CD4-positive, alpha-beta T cell treated with Interleukin-4 for 4 hours (primary cell): ENCODE measurements around the gene RNF182.
"Not testable (repeated sequence)": the region's sequence is repeated elsewhere in the genome, so short reads cannot be mapped to it uniquely, and the experiment has no call there.

Source experiments
- DNase-seq: peaks from one replicate; pipeline ENCODE4 v3.0.0-alpha.2; 2020

The RNF182 gene, protein sequence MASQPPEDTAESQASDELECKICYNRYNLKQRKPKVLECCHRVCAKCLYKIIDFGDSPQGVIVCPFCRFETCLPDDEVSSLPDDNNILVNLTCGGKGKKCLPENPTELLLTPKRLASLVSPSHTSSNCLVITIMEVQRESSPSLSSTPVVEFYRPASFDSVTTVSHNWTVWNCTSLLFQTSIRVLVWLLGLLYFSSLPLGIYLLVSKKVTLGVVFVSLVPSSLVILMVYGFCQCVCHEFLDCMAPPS

DNA sequence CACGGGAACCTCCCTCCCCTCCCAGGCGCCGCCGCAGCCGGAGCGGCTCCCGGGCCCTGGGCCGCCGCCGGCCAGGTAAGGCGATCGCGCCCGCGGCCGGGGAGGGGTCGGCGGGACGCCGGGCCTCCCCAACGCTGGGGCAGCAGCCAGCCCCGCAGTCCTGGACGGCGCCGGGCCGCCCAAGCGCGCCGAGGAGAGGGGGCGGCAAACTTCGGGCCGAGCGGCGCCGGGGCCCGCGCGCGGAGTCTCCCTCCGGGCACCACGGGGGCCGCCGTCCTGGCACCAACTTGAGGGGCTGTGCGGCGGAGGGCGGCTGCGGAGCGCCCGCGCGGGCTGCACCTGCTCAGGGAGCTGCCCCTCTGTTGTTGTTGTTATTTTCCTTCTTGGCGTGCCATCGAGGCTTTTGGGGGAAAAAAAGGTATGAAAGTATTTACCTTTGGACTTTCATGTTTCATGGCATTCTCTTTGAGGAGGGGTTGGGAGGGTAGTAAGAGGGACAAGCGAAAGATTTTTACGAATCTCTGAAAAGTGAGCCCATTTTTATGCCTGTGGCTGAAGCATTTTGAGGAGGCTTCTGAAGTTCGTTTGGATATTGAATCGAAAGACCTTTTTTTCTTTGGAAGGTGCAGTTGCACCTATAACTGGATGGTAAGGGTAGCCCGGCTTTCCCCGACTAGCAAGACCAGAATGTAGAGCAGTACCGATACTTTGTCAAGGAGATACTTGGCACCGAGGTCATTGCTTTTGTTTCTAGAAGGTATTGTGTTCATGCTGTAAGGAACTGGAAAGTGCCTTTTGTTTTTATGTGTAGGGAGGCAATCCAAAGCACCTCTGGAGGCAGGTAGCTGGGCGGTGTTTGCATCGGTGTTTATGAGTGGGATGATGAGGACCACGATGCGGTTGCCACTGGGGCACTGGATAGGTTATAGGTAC lies at the start of gene RNF182:
Gene RNF182, plus strand, starts transcription at position 4 of the 933 bp plus-strand sequence. CDS start 52,168 bp downstream, outside the sequence.
- DNase-seq, result no peak

DNA sequence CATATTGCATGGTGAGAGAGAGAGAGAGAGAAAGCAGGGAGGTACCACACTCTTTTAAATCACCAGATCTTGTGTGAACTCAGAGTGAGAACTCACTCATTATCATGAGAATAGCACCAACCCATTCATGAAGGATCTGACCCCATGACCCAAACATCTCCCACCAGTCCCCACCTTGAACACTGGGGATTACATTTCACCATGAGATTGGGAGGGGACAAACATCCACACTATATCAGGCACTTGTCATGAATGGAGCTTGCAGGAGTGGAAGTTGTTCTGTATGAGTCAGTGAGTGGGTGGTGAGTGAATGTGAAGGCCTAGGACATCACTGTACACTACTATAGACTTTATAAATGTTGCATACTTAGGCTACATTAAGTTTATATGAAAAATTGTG lies 47.7 kb upstream of the RNF182 start:
- DNase-seq, result no peak

DNA sequence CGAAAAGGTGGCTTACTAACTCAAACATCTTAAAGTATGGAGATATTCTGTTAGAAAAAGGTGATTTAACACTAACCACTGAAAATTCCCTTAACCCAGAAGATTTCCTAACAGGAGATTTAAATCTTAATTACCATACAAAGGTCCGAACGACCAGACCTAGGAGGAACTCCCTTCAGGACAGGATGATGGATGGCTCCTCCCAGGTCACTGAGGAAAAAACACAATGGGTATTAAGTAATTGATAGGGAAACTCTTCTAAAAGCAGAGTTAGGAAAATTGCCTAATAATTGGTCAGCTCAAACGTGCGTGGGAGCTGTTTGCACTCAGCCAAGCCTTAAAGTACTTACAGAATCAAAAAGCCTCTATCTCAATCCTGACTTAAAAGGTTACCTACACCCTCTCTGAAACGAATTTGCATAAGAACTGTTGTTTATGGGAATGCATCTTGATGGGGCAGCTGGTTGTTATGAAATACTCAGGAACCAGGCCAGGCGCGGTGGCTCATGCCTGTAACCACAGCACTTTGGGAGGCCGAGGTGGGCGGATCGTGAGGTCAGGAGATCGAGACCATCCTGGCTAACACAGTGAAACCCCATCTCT lies 44.6 kb upstream of the RNF182 start:
- not testable (repeated sequence) for DNase-seq

DNA sequence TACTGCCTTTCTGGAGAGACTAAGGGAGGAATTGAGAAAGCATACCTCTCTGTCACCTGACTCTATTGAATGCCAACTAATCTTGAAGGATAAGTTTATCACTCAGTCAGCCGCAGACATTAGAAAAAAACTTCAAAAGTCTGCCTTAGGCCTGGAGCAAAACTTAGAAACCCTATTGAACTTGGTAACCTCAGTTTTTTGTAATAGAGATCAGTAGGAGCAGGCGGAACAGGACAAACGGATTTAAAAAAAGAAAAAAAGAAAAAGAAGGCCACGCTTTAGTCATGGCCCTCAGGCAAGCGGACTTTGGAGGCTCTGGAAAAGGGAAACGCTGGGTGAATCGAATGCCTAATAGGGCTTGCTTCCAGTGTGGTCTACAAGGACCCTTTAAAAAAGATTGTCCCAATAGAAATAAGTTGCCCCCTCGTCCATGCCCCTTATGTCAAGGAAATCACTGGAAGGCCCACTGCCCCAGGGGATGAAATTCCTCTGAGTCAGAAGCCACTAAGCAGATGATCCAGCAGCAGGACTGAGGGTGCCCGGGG lies 43.1 kb upstream of the RNF182 start:
- DNase-seq, result no peak

DNA sequence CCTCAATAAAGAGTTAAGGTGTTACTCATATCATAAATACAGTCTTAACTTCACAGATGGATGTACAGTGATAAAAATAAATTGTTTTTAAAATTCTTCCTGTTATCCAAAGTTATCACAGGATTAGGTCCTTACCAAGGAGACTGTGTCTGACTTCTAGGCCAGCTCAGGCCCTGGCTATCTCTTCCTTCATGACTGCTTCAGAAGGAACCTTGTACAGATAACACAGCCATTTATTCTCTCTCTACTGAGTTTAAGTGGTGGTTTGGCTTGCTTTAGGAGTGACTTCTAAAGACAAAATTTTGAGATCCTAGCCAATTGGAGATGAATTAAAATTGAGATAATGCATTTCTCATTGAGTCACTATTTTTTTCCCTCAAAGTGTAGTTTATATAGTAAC lies 40.8 kb upstream of the RNF182 start:
- no peak for DNase-seq

DNA sequence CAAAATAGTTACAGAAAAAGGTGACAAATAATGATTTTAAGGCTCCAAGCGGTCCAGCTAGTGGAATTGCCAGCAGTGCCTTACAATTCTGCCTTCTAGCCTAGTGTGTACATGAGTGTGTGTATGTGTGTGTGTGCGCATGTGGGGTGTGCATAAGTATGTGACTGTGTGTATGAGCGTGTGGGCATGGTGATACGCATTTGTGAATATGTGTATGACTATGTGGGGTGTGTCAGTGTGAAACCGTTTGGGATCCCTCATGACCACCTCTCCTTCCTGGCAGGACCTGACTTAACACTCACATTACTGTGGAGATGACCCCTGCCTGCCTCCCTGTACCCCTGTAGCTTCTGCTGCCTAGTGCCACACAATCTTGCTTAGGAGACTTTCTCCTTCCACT lies 40.4 kb upstream of the RNF182 start:
- DNase-seq, result no peak

DNA sequence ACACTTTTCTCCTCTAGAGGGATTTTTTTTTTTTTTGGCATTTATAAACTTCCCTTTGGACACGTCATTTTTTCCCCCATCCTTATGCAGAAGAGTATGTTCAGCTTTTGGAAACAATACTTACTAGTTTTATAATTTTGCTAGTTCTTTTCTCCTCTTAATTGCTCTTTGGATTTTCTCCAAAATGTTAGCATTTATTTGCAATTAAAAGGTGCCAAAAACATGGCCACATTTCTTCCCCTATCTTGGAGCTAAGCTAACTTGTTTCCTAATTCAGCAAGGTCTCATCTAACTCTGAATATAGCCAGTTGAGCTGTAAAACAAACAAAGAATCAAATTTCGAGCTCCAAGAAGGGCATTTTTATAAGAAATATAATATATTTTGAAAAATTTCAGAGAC lies 39.2 kb upstream of the RNF182 start:
- DNase-seq, result no peak

DNA sequence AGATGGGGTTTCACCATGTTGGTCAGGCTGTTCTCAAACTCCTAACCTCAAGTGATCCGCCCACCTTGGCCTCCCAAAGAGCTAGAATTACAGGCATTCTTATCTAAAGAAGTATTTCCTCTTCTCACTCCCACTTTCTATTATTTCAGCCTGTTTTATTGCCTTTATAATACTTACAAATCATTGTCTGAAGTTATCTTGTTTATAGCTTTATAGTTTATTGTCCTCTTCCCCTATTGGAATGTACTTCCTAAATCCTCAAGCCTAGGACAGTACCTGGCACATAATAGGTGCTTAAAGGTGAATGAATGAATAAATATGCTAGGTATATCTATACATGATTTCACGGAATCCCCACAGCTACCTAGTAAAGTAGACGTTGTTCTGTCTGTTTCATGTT lies 37.8 kb upstream of the RNF182 start:
- no peak for DNase-seq

DNA sequence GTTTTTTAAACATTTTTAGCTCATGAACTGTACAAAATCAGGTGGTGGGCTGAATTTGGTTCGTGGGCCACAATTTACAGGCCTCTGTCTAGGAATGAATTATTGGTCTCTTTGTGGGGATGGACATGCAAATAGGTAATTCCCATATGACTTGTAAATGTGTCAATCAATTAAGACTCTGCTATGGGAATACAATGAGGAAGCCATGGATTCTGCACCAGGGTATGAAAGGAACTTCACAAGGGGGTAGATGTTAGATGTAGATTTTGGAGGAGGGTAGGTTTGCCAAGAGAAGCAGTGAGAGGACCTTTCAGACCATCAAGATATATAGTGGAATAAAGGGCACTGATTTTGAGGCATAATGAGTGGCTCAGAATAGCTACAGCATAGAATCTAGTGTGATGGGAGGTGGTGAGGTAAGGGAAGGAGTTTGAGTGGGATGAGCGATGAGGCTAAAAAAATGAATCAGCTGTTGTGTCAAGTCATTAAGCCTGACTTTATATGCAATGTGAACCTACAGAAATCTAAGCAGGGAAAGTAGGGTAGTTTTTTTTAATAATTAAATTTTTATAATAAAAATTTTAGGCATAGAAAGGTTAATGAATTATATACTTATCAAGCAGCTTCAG lies 32.6 kb upstream of the RNF182 start:
- DNase-seq, result no peak

DNA sequence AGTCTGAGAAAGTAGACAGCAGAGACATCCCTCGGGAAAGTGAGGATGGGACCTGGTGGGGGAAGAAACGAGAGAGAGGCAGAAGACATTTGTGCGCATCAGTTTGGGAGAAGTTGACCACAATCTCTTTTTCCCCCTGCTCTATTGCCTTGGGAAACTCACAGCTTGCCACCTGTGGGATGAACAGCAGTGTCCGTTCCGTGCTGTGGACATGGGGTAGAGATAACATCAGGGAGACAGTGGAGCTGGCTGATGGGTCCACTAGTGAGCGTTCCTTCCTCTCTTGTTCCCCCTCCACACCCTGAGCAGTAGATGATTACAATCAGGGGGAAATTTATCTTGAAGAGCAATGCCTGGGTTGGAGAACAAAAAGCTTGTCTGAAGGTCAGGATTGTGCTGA lies 21.8 kb upstream of the RNF182 start:
- DNase-seq, result no peak

DNA sequence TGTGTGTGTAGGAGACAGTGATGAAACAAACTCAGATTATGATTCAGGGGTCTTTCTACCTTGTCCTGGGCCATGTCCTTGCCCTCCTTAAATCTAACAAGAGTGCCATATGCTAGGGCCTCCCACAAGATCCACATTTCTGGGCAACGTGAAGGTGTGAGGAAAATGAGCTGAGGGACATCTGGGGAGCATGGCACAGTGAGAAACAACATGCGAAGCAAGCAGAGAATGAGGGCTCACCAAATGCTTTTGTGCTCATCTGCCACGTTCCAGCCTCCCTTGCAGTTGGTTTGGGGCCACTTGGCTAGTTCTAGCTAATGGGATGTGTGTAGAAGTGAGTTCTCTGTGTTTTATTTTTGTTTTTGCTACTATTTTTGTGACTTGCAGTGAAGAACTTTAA lies 21.4 kb upstream of the RNF182 start:
- no peak for DNase-seq

DNA sequence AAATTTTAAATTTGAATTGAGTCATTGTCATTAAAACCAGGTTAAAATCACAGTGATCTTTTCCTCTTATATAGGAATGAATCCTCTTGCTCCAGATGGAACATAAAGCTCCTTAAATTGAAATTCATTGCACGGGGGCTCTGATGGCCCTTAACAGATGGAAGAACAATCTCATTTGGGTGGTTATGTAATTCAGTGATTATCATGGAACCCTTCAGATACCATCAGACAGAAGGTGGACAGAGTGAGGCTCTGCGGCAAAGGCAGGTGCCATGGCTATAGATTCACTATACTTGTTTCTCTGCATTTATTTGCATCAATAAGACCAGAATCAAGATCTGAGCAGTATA lies 17.8 kb upstream of the RNF182 start:
- DNase-seq, result no peak

DNA sequence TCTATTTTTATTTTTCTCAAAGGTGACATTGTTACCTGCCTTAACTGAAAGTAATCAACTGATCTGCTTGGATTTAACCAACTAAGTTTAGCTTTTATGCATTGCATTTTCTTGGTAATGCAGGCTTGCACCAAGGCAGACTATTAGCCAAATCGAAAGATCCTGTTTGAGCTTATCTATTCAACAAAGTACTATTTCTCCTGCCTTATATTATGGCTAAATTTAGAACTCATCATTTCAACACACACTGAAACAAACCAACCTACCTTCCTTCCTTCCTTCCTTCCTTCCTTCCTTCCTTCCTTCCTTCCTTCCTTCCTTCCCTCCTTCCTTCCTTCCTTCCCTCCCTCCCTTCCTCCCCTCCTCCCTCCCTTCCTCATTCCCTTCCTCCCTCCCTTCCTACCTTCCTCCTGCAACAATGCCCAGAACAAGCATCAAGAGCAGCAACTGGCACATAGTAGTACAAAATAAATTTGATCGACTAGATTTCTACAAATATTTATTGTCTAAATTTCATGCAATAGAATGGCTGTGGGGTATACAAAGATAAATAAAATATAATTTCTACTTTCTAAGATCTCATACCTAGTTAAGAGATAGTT lies 17.0 kb upstream of the RNF182 start:
- DNase-seq, result no peak

DNA sequence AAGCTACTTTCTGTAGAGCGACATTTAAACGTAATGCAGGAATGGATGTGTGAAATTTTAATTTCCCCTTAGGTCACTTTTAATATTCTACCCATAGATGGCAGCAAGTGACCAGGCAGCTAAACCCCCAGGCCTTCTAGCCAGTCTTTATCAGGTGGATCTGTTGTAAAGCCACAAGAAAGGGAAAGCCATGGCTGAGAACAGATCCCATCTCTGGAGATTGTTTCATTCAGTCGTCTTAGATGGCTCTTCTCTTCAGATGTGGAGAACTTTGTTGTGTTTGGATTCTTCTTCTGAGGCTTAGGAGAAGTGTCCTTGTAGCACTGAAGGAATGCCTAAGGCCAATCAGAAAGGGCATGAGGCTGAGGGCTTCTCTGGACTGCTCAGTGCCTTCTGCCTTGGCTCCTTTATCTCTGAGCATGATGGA lies 15.8 kb upstream of the RNF182 start:
- DNase-seq, result peak; percentile 65

DNA sequence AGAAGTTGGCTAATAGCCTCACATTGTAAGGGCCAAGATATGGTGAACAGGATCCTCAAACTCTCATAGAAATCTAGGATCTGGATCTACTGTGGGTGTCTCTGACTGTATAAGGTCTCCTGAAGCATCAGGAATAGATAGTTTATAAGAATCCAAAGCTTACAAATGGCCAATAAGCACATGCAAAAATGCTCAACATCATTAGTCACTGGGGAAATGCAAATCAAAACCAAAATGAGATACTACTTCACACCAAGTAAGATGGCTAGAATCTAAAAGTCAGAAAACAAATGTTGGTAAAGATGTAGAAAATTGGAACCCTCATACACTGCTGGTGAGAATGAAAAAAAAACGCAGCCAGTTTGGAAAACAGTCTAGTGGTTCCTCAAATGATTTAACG lies 14.3 kb upstream of the RNF182 start:
- DNase-seq, result no peak

DNA sequence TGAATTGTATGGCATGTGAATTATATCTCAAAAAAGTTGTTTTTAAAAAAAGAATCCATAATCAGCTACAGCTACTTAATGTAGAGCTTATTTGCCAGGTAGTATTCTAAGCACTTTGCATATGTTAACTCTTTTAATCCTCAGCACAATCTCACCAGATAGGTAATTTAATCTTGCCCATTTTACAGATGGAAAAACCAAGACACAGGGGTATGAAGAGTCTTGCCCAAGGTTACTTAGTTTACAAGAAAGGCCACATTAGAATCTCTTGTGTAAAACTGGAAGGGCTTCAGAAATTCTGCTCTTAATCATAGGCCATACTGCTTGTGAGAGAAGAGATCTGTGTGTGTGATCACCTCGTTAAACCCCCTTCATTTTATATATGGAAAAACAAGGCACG lies 13.4 kb upstream of the RNF182 start:
- no peak for DNase-seq

DNA sequence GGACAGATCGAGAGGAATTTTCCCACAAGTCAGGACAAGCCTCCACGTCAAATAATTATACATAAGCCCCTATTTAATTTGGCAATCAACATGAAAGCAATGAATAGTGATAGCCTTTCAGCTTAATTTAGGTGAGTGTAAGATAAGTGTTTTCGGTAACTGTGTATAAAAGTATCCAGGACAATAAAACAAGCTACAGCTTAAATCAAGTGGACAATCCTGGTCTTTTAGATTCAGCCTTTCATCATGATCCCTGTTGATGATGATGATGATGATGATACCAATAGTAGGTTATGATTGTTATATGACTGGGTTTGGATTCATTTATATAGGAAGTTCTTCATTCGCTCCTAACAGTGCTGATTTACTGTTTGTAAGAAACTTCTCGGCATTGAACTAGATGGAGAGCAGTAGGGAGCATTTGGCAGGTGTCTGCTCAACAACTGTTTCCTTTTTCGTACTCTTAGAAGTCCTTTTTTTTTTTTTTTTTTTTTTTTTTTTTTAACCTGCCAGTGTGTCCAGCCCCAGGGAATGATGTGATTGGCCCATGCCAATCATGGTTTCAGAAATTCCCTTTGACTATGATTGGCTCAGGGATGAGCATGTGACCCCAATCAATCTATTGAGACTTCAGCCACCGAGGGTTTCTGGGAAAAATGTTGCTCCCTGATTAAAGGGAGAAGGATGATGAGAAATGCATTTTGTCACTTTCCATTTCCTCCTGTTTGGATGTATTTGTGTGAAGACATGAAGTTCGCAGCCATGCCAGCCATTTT lies 11.3 kb upstream of the RNF182 start:
- no peak for DNase-seq

DNA sequence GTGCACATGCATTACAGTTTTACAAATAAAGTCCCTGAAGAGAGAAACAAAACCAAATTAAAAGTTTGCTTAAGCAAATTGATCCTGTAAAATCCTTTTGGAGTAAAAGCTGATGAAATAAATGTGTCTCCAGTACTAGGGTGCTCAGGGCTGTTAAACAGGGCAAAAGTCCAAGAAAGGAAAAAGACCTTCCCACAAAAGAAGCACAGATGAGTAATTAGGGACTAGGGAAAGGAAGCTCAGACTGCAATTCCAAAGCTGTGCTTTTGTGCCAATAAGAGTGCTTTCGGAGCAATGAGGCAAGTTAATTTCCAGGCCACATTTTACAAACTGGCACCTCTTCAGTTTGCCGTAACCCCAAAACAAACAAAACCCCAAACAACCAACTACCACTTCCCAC lies 10.4 kb upstream of the RNF182 start:
- no peak for DNase-seq

DNA sequence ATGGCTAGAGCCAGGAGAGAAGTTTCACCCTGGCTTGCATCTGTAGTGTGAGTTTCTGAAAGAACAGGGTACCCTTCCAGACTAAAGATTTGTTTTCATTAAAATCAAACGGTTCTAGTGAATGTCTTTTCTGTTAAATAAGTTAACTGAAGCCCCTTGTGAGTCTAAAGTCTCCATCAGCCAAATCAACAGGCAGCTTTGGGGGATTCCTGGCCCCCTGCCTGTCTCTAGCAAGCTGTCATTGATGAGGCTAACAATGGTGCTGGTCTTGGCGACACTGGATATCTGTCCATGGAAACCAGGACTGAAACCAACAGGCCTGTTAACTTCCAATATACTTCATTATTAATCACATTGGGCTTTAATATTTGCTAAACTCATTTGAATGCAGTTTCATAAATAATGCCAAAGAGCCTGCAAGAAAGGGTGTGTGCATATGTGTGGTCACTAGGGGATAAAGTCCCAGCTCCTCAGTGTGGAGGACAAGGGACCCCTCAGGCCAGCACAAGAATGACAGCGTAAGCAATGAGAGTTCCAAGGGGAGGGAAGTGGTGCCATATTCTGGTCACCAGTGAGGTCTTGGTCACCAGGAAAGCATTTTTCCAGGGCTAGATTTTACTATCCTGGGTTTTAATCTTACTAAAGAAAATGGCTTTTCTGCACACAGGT lies 9.1 kb upstream of the RNF182 start:
- DNase-seq, result no peak

DNA sequence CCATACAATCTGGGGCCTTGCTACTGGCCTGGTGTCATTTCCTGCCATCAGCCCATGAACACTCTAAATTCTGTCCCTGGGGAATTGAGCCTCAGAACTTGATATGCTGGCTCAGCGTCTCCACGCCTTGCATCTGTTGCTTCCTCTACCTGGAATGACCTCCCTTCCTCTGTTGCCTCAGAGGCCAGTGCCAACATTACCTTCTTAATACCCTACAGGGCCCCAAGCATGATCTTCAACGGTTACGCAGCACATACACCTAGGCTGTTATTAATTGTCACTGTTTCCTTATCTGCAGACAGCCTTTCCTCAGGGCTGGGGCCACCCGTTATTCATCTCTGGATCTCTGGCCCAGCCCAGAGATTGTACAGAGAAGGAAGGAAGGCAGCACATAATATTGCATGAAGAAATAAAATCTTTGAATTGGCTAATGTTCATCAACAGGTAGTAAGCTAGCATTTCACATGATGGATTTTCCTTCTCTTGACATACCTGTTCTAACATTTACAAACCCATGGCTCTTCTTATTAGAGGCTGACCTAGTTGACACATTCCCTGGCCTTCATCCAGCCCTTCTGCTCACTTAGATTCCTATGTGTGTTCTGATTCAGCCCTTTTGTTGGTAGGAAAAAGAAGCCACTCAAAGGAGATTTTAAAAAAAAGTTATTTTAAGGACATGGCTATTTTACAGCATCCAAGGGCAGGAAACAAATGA lies 8.4 kb upstream of the RNF182 start:
- DNase-seq, result no peak

DNA sequence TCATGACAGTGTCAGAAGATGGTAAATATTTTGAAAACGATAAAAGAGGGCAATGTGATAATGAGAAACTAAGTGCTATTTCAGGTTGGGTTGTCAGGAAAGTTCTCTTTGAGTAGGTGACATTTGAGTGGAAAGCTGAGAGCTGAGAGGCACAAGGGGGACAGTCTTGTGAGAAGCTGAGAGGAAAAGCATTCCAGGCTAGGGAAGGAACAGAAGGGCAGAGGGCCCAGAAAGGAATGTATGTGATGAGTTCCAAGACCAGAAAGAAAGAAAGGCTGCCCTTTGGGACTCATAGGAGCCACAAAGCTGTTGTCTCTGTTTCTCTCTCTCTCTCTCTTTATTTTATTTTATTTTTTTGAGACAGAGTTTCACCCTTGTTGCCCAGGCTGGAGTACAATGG lies 7.6 kb upstream of the RNF182 start:
- DNase-seq, result no peak
